ENCODE data around the gene BECN2. TPM values are rescaled to one million over a fixed set of nuclear protein-coding genes. Genes with fewer than 3 reads are reported as not detected.

The BECN2 gene
- total and polyA plus RNA-seq, 9 donors = 0.09 to 1.3 (median 0.48) TPM

DNA sequence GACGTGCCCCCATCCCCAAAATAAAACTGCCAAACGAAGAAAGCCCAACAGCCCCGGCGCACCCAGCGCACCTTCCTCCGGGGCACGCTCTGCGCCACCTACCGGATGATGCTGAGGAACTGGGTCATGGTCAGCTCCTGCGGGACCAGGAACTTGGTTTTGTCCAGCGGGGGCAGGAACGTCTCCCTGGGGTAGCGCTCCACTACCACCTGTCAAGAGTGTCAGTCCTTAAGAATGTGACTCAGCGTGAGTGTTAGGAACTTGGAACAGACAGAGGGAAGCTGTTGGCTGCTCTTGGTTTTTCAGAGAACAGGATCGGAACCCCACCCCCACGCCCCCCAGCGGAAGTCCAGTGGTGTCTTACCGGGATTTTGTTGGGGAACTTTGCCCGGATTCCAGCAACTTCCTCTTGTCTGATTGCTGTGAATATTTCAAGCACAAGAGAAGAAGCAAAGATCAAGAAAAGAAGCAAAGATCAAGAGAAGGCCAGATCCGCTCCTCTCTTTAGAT is 40.9 kb downstream of the BECN2 start:
- DNase-seq = peak; percentile 95
- Histone ChIP-seq H3K9me3 (replicated peaks; ENCODE audit: control insufficient read depth, low read depth, low read length) (no peaks in the 10 kb centered on the region), H3K27ac (ENCODE audit: low read length) (peak overlapping the region; percentile 91), H3K36me3 (ENCODE audit: control insufficient read depth, insufficient read depth, low read length) (no peaks in the 10 kb centered on the region), H3K27me3 (ENCODE audit: control insufficient read depth, insufficient read depth, low read length) (no peaks in the 10 kb centered on the region), H3K4me1 (ENCODE audit: control insufficient read depth, insufficient read depth, low read length) (peaks cover 16% of the 10 kb centered on the region), H3K4me3 (ENCODE audit: low read length) (peak overlapping the region; percentile 30)
- WGBS (ENCODE audit: insufficient coverage) = 6% methylated on average over 12 of the region's 20 CpGs

DNA sequence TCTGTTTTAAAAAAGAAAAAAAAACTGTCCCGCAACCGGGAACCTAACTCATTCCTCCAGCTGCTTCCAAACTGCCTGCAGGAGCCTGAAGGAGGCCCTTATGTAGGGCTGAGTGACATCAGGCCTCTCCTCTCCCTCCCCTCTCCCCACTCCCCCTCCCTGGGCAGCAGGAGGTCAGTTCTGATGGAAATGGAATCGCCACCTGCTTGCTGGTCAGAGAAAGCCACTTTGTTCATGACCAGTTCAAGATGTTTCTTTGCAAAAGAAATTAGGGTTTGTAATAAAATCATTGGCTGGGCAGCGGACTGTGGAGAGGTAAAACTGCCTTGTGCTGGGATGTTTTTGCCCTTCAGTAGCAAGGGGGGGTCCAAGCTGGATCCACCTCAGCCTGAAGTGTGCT is 41.5 kb downstream of the BECN2 start, which contains the start of gene MAP1LC3C:
MAP1LC3C (minus strand) TSS at position 73 of the 400 bp plus-strand sequence. CDS start 90 bp downstream, outside the sequence.
- Histone ChIP-seq H3K27ac (ENCODE audit: low read length) (peak within 1 kb of the TSS; percentile 91), H3K4me3 (ENCODE audit: low read length) (peak within 1 kb of the TSS; percentile 30), H3K4me1 (ENCODE audit: control insufficient read depth, insufficient read depth, low read length) (peaks cover 16% of the 10 kb centered on the region), H3K27me3 (ENCODE audit: control insufficient read depth, insufficient read depth, low read length) (no peaks in the 10 kb centered on the region), H3K36me3 (ENCODE audit: control insufficient read depth, insufficient read depth, low read length) (no peaks in the 10 kb centered on the region), H3K9me3 (replicated peaks; ENCODE audit: control insufficient read depth, low read depth, low read length) (no peaks in the 10 kb centered on the region)
- 36% methylated on average over 2 of the region's 4 CpGs for WGBS (ENCODE audit: insufficient coverage)
- peak; percentile 71 for DNase-seq

GRCh38 chr1:242000434-242000833 is 42.9 kb downstream of the BECN2 start:
- Histone ChIP-seq H3K4me3 (ENCODE audit: low read length) (no peak overlapping the region), H3K4me1 (ENCODE audit: control insufficient read depth, insufficient read depth, low read length) (peaks cover 16% of the 10 kb centered on the region), H3K9me3 (replicated peaks; ENCODE audit: control insufficient read depth, low read depth, low read length) (no peaks in the 10 kb centered on the region), H3K36me3 (ENCODE audit: control insufficient read depth, insufficient read depth, low read length) (no peaks in the 10 kb centered on the region), H3K27ac (ENCODE audit: low read length) (no peak overlapping the region), H3K27me3 (ENCODE audit: control insufficient read depth, insufficient read depth, low read length) (no peaks in the 10 kb centered on the region)
- DNase-seq = no peak
- WGBS (ENCODE audit: insufficient coverage) = 97% methylated on average over 6 of the region's 7 CpGs

GRCh38 chr1:242002072-242002471 is 44.5 kb downstream of the BECN2 start:
- Histone ChIP-seq H3K4me1 (ENCODE audit: control insufficient read depth, insufficient read depth, low read length) (peaks cover 16% of the 10 kb centered on the region), H3K4me3 (ENCODE audit: low read length) (no peak overlapping the region), H3K9me3 (replicated peaks; ENCODE audit: control insufficient read depth, low read depth, low read length) (no peaks in the 10 kb centered on the region), H3K27ac (ENCODE audit: low read length) (peak overlapping the region; percentile 44), H3K36me3 (ENCODE audit: control insufficient read depth, insufficient read depth, low read length) (no peaks in the 10 kb centered on the region), H3K27me3 (ENCODE audit: control insufficient read depth, insufficient read depth, low read length) (no peaks in the 10 kb centered on the region)
- no peak for DNase-seq
- WGBS (ENCODE audit: insufficient coverage) = 40% methylated on average over 2 of the region's 5 CpGs

DNA sequence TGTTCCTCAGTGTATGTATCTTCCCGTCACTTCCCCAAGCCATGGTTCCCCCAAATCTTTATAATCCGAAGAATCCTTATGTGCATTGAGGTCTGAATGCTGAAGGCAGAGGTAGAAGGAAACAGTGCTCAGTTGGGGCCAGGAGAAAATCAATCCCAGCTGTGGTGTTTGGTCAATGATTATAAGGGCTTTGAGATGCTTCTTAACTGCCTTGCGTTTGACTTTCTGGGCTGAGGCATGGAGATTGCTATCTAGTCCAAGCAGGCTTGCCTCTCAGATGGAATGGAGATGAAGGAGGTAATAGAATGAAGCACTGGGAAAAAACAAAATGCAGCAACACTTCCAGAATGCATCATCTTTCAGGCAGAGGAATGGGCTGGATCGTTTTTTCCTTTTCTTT is 44.9 kb downstream of the BECN2 start:
- DNase-seq = peak; percentile 79
- Histone ChIP-seq H3K36me3 (ENCODE audit: control insufficient read depth, insufficient read depth, low read length) (no peaks in the 10 kb centered on the region), H3K27ac (ENCODE audit: low read length) (peak overlapping the region; percentile 44), H3K9me3 (replicated peaks; ENCODE audit: control insufficient read depth, low read depth, low read length) (no peaks in the 10 kb centered on the region), H3K27me3 (ENCODE audit: control insufficient read depth, insufficient read depth, low read length) (no peaks in the 10 kb centered on the region), H3K4me1 (ENCODE audit: control insufficient read depth, insufficient read depth, low read length) (peaks cover 18% of the 10 kb centered on the region), H3K4me3 (ENCODE audit: low read length) (no peak overlapping the region)
- 0% methylated on average over 1 of the region's 4 CpGs for WGBS (ENCODE audit: insufficient coverage)

GRCh38 chr1:242004751-242005495 is 47.4 kb downstream of the BECN2 start:
- no peak for DNase-seq
- H3K27ac ChIP-seq (ENCODE audit: low read length) = no peak overlapping the region
- 93% methylated on average over 3 of the region's 5 CpGs for WGBS (ENCODE audit: insufficient coverage)

GRCh38 chr1:242005866-242006535 is 48.4 kb downstream of the BECN2 start:
- DNase-seq = no peak
- Histone ChIP-seq H3K9me3 (replicated peaks; ENCODE audit: control insufficient read depth, low read depth, low read length) (no peaks in the 10 kb centered on the region), H3K36me3 (ENCODE audit: control insufficient read depth, insufficient read depth, low read length) (no peaks in the 10 kb centered on the region), H3K4me1 (ENCODE audit: control insufficient read depth, insufficient read depth, low read length) (peaks cover 5% of the 10 kb centered on the region), H3K27ac (ENCODE audit: low read length) (no peak overlapping the region), H3K27me3 (ENCODE audit: control insufficient read depth, insufficient read depth, low read length) (no peaks in the 10 kb centered on the region), H3K4me3 (ENCODE audit: low read length) (no peak overlapping the region)
- WGBS (ENCODE audit: insufficient coverage) = no CpG with 5 or more reads among the region's 5 CpGs

More at GRCh38 chr1:242004751-242005495, 47.4 kb downstream of the BECN2 start:
- H3K4me1 ChIP-seq (ENCODE audit: control insufficient read depth, insufficient read depth, low read length) = peaks cover 5% of the 10 kb centered on the region
- no peaks in the 10 kb centered on the region for H3K27me3 ChIP-seq (ENCODE audit: control insufficient read depth, insufficient read depth, low read length)
- H3K4me3 ChIP-seq (ENCODE audit: low read length) = no peak overlapping the region
- H3K9me3 ChIP-seq (replicated peaks; ENCODE audit: control insufficient read depth, low read depth, low read length) = no peaks in the 10 kb centered on the region
- H3K36me3 ChIP-seq (ENCODE audit: control insufficient read depth, insufficient read depth, low read length) = no peaks in the 10 kb centered on the region

DNA sequence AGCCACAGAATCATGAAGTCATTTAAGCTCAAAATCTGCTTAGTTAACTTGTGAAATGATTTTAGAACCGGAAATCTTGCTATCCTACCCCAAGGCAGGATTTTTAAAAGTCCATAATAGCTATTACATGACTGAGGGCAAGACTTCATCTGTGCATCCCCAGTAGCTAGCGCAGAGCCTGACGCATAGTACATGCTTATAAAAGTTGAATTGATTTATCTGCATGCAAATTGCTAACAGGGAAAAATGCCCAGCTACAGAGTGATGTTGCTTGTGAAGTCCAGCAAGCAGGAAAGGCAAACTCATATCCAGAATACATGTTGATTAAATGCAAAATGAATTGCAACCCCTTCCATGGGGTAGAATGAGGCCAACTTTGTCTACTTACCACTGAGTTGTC is 49.4 kb downstream of the BECN2 start:
- Histone ChIP-seq H3K9me3 (replicated peaks; ENCODE audit: control insufficient read depth, low read depth, low read length) (no peaks in the 10 kb centered on the region), H3K36me3 (ENCODE audit: control insufficient read depth, insufficient read depth, low read length) (no peaks in the 10 kb centered on the region), H3K4me1 (ENCODE audit: control insufficient read depth, insufficient read depth, low read length) (peaks cover 8% of the 10 kb centered on the region), H3K27ac (ENCODE audit: low read length) (no peak overlapping the region), H3K4me3 (ENCODE audit: low read length) (no peak overlapping the region), H3K27me3 (ENCODE audit: control insufficient read depth, insufficient read depth, low read length) (no peaks in the 10 kb centered on the region)
- DNase-seq = peak; percentile 46
- 60% methylated on average over 1 of the region's 3 CpGs for WGBS (ENCODE audit: insufficient coverage)
